WTC11 (cell line): ENCODE measurements around the gene C10orf90. TPM values are rescaled to one million over a fixed set of nuclear protein-coding genes. Genes with fewer than 3 reads are reported as not detected.

ENCODE experiments used
- ATAC-seq: fragments of 200-7000 bp; cut with Tn5 transposase; 2 replicates; pipeline ENCODE4 v1.10.0; 2021; ENCODE audit warnings: mild to moderate bottlenecking, moderate library complexity
- CTCF ChIA-PET: fragments of 300-600 bp; sonication (Branson Sonifier 250); formaldehyde crosslinking; loops from one replicate; lab custom pipeline; 2021; ENCODE audit warnings: antibody characterized with exemption; lab: Charles Lee
- POLR2A ChIA-PET: fragments of 350-600 bp; sonication (Branson Sonifier 250); formaldehyde crosslinking; loops from one replicate; lab custom pipeline; 2021; ENCODE audit warnings: antibody characterized with exemption; lab: Charles Lee
- DNase-seq: peaks from one replicate; pipeline ENCODE4 v3.0.0; 2021; ENCODE audit warnings: low spot score
- H3K27ac Mint-ChIP-seq: 2 replicates; pipeline ENCODE4 v1.8.0; 2021; ENCODE audit warnings: mixed read lengths
- H3K27me3 Mint-ChIP-seq: 2 replicates; pipeline ENCODE4 v1.8.0; 2021; ENCODE audit warnings: low read depth, mild to moderate bottlenecking, moderate library complexity, mixed read lengths
- H3K36me3 Mint-ChIP-seq: 2 replicates; pipeline ENCODE4 v1.8.0; 2021; ENCODE audit warnings: mixed read lengths
- H3K4me1 Mint-ChIP-seq: 2 replicates; pipeline ENCODE4 v1.8.0; 2022; ENCODE audit warnings: mixed read lengths
- H3K4me3 Mint-ChIP-seq: 2 replicates; pipeline ENCODE4 v1.8.0; 2021; ENCODE audit warnings: mild to moderate bottlenecking, moderate library complexity, mixed read lengths
- H3K9me3 Mint-ChIP-seq: 2 replicates; pipeline ENCODE4 v1.8.0; 2021; ENCODE audit warnings: mixed read lengths
- CREB1 ChIP-seq: sonication (generic); formaldehyde crosslinking; IDR thresholded peaks from 2 replicates; pipeline ENCODE4 v1.8.0; 2023; ENCODE audit warnings: mild to moderate bottlenecking, missing genetic modification reagents
- FOXP1 ChIP-seq: sonication (generic); formaldehyde crosslinking; IDR thresholded peaks from 2 replicates; pipeline ENCODE4 v1.8.0; 2022; ENCODE audit warnings: missing genetic modification reagents, mild to moderate bottlenecking, moderate library complexity, borderline replicate concordance
- KAT7 ChIP-seq: sonication (generic); formaldehyde crosslinking; IDR thresholded peaks from 2 replicates; pipeline ENCODE4 v1.8.1; 2023; ENCODE audit warnings: missing genetic modification reagents, mild to moderate bottlenecking, borderline replicate concordance
- NR1H2 ChIP-seq: sonication (generic); formaldehyde crosslinking; IDR thresholded peaks from 2 replicates; pipeline ENCODE4 v1.9.0; 2021; ENCODE audit warnings: mild to moderate bottlenecking, moderate library complexity, missing genetic modification reagents
- total RNA-seq: library from RNA; stranded (reverse); gene quantifications from 3 replicates; pipeline ENCODE4 v1.2.3, GENCODE V29; 2021
- TF ChIP-seq, protein P1 (sequence below): sonication (generic); formaldehyde crosslinking; IDR thresholded peaks from 2 replicates; pipeline ENCODE4 v1.8.1; 2023; ENCODE audit warnings: mild to moderate bottlenecking, missing genetic modification reagents, borderline replicate concordance
- TF ChIP-seq, protein P2 (sequence below): fragments of 250-450 bp; sonication (Bioruptor Pico); IDR thresholded peaks from 2 replicates; pipeline ENCODE4 v1.9.0; 2021; ENCODE audit warnings: moderate library complexity, mild to moderate bottlenecking, inconsistent platforms, borderline replicate concordance
- TF ChIP-seq, protein P3 (sequence below): fragments of 250-450 bp; sonication (Bioruptor Pico); IDR thresholded peaks from 2 replicates; pipeline ENCODE4 v1.9.0; 2021; ENCODE audit warnings: mild to moderate bottlenecking, borderline replicate concordance
- TF ChIP-seq, protein P4 (sequence below): fragments of 250-450 bp; sonication (Bioruptor Pico); IDR thresholded peaks from 2 replicates; pipeline ENCODE4 v1.9.0; 2021; ENCODE audit warnings: mild to moderate bottlenecking
- TF ChIP-seq, protein P5 (sequence below): sonication (generic); formaldehyde crosslinking; IDR thresholded peaks from 2 replicates; pipeline ENCODE4 v1.8.0; 2022; ENCODE audit warnings: mild to moderate bottlenecking, missing genetic modification reagents
- TF ChIP-seq, protein P6 (sequence below): sonication (generic); formaldehyde crosslinking; IDR thresholded peaks from 2 replicates; pipeline ENCODE4 v1.8.1; 2023; ENCODE audit warnings: mild to moderate bottlenecking, moderate library complexity, missing genetic modification reagents
- TF ChIP-seq, protein P7 (sequence below): sonication (generic); formaldehyde crosslinking; IDR thresholded peaks from 2 replicates; pipeline ENCODE4 v1.8.1; 2023; ENCODE audit warnings: mild to moderate bottlenecking, missing genetic modification reagents

The C10orf90 gene
- total RNA-seq, 1 experiment from 2014 or later, result 0.85 TPM

DNA sequence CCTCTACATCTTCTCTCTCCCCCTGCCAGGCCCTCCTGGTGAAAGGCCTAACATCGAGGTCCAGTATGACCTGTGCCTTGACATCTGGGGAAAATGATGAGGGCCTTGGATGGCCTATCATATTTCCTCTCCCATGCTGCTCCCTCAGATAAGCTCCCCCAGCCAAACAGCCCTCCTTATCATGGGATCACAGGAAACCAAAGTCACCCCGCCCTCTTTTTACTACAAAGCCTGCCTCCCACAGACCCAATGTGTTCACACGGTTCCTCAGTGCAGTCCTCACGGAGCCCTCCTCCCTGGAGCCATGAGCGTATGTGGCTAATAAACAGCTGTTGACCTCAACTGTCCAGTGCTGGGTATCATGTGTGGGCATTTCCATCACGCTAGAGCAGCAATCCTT lies 32.0 kb downstream of the C10orf90 start:
- H3K36me3 Mint-ChIP-seq, result no peaks in the 10 kb centered on the region
- H3K27me3 Mint-ChIP-seq, result no peaks in the 10 kb centered on the region; the same call in 1 of the 2 replicates
- no peak for DNase-seq
- H3K9me3 Mint-ChIP-seq, result peaks cover 13% of the 10 kb centered on the region; the same call in 1 of the 2 replicates
- no peak overlapping the region for H3K27ac Mint-ChIP-seq
- ChIA-PET CTCF (no interaction called here), POLR2A (no interaction called here)
- H3K4me1 Mint-ChIP-seq, result no peaks in the 10 kb centered on the region
- no peak overlapping the region for H3K4me3 Mint-ChIP-seq
- ATAC-seq, result no peak
- no peak for TF ChIP-seq KAT7 (CRISPR knock-in tag)
- TF ChIP-seq, protein P1, sequence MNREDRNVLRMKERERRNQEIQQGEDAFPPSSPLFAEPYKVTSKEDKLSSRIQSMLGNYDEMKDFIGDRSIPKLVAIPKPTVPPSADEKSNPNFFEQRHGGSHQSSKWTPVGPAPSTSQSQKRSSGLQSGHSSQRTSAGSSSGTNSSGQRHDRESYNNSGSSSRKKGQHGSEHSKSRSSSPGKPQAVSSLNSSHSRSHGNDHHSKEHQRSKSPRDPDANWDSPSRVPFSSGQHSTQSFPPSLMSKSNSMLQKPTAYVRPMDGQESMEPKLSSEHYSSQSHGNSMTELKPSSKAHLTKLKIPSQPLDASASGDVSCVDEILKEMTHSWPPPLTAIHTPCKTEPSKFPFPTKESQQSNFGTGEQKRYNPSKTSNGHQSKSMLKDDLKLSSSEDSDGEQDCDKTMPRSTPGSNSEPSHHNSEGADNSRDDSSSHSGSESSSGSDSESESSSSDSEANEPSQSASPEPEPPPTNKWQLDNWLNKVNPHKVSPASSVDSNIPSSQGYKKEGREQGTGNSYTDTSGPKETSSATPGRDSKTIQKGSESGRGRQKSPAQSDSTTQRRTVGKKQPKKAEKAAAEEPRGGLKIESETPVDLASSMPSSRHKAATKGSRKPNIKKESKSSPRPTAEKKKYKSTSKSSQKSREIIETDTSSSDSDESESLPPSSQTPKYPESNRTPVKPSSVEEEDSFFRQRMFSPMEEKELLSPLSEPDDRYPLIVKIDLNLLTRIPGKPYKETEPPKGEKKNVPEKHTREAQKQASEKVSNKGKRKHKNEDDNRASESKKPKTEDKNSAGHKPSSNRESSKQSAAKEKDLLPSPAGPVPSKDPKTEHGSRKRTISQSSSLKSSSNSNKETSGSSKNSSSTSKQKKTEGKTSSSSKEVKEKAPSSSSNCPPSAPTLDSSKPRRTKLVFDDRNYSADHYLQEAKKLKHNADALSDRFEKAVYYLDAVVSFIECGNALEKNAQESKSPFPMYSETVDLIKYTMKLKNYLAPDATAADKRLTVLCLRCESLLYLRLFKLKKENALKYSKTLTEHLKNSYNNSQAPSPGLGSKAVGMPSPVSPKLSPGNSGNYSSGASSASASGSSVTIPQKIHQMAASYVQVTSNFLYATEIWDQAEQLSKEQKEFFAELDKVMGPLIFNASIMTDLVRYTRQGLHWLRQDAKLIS (CRISPR knock-in tag), result no peak
- TF ChIP-seq, protein P2, sequence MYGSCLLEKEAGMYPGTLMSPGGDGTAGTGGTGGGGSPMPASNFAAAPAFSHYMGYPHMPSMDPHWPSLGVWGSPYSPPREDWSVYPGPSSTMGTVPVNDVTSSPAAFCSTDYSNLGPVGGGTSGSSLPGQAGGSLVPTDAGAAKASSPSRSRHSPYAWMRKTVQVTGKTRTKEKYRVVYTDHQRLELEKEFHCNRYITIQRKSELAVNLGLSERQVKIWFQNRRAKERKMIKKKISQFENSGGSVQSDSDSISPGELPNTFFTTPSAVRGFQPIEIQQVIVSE (CRISPR knock-in tag), result no peak
- TF ChIP-seq, protein P3, sequence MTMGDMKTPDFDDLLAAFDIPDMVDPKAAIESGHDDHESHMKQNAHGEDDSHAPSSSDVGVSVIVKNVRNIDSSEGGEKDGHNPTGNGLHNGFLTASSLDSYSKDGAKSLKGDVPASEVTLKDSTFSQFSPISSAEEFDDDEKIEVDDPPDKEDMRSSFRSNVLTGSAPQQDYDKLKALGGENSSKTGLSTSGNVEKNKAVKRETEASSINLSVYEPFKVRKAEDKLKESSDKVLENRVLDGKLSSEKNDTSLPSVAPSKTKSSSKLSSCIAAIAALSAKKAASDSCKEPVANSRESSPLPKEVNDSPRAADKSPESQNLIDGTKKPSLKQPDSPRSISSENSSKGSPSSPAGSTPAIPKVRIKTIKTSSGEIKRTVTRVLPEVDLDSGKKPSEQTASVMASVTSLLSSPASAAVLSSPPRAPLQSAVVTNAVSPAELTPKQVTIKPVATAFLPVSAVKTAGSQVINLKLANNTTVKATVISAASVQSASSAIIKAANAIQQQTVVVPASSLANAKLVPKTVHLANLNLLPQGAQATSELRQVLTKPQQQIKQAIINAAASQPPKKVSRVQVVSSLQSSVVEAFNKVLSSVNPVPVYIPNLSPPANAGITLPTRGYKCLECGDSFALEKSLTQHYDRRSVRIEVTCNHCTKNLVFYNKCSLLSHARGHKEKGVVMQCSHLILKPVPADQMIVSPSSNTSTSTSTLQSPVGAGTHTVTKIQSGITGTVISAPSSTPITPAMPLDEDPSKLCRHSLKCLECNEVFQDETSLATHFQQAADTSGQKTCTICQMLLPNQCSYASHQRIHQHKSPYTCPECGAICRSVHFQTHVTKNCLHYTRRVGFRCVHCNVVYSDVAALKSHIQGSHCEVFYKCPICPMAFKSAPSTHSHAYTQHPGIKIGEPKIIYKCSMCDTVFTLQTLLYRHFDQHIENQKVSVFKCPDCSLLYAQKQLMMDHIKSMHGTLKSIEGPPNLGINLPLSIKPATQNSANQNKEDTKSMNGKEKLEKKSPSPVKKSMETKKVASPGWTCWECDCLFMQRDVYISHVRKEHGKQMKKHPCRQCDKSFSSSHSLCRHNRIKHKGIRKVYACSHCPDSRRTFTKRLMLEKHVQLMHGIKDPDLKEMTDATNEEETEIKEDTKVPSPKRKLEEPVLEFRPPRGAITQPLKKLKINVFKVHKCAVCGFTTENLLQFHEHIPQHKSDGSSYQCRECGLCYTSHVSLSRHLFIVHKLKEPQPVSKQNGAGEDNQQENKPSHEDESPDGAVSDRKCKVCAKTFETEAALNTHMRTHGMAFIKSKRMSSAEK (CRISPR knock-in tag), result no peak
- TF ChIP-seq, protein P4, sequence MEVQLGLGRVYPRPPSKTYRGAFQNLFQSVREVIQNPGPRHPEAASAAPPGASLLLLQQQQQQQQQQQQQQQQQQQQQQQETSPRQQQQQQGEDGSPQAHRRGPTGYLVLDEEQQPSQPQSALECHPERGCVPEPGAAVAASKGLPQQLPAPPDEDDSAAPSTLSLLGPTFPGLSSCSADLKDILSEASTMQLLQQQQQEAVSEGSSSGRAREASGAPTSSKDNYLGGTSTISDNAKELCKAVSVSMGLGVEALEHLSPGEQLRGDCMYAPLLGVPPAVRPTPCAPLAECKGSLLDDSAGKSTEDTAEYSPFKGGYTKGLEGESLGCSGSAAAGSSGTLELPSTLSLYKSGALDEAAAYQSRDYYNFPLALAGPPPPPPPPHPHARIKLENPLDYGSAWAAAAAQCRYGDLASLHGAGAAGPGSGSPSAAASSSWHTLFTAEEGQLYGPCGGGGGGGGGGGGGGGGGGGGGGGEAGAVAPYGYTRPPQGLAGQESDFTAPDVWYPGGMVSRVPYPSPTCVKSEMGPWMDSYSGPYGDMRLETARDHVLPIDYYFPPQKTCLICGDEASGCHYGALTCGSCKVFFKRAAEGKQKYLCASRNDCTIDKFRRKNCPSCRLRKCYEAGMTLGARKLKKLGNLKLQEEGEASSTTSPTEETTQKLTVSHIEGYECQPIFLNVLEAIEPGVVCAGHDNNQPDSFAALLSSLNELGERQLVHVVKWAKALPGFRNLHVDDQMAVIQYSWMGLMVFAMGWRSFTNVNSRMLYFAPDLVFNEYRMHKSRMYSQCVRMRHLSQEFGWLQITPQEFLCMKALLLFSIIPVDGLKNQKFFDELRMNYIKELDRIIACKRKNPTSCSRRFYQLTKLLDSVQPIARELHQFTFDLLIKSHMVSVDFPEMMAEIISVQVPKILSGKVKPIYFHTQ (CRISPR knock-in tag), result no peak
- TF ChIP-seq CREB1 (CRISPR knock-in tag), result no peak
- TF ChIP-seq NR1H2, result no peak
- TF ChIP-seq, protein P5, sequence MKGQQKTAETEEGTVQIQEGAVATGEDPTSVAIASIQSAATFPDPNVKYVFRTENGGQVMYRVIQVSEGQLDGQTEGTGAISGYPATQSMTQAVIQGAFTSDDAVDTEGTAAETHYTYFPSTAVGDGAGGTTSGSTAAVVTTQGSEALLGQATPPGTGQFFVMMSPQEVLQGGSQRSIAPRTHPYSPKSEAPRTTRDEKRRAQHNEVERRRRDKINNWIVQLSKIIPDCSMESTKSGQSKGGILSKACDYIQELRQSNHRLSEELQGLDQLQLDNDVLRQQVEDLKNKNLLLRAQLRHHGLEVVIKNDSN (CRISPR knock-in tag), result no peak
- TF ChIP-seq, protein P6, sequence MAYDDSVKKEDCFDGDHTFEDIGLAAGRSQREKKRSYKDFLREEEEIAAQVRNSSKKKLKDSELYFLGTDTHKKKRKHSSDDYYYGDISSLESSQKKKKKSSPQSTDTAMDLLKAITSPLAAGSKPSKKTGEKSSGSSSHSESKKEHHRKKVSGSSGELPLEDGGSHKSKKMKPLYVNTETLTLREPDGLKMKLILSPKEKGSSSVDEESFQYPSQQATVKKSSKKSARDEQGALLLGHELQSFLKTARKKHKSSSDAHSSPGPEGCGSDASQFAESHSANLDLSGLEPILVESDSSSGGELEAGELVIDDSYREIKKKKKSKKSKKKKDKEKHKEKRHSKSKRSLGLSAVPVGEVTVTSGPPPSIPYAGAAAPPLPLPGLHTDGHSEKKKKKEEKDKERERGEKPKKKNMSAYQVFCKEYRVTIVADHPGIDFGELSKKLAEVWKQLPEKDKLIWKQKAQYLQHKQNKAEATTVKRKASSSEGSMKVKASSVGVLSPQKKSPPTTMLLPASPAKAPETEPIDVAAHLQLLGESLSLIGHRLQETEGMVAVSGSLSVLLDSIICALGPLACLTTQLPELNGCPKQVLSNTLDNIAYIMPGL (CRISPR knock-in tag), result no peak
- TF ChIP-seq FOXP1, result no peak
- TF ChIP-seq, protein P7, sequence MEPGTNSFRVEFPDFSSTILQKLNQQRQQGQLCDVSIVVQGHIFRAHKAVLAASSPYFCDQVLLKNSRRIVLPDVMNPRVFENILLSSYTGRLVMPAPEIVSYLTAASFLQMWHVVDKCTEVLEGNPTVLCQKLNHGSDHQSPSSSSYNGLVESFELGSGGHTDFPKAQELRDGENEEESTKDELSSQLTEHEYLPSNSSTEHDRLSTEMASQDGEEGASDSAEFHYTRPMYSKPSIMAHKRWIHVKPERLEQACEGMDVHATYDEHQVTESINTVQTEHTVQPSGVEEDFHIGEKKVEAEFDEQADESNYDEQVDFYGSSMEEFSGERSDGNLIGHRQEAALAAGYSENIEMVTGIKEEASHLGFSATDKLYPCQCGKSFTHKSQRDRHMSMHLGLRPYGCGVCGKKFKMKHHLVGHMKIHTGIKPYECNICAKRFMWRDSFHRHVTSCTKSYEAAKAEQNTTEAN (CRISPR knock-in tag), result no peak
